Measurements from ENCODE around the gene TASP1.

TASP1 gene

GRCh38 chr20:13341737-13342393 lies 296.9 kb downstream of the TASP1 start:
- no peak for DNase-seq
- in situ Hi-C loops (cut with MboI; ENCODE audit: low pct_unique_long_range_greater_than_20kb, low sequenced_read_pairs), result no loop called here

GRCh38 chr20:13340088-13340487 lies 298.6 kb downstream of the TASP1 start:
- DNase-seq, result no peak
- in situ Hi-C loops (cut with MboI; ENCODE audit: low pct_unique_long_range_greater_than_20kb, low sequenced_read_pairs), result no loop called here

Data from KBM-7 (cell line).